NCI-H524 treated with DMSO at 0.1 percent for 48 hours (cell line): ENCODE data around the gene DCAF5.

ENCODE experiments used
- DNase-seq: peaks from one replicate; lab custom pipeline; 2025; lab: John Stamatoyannopoulos, UW

DCAF5 gene

DNA sequence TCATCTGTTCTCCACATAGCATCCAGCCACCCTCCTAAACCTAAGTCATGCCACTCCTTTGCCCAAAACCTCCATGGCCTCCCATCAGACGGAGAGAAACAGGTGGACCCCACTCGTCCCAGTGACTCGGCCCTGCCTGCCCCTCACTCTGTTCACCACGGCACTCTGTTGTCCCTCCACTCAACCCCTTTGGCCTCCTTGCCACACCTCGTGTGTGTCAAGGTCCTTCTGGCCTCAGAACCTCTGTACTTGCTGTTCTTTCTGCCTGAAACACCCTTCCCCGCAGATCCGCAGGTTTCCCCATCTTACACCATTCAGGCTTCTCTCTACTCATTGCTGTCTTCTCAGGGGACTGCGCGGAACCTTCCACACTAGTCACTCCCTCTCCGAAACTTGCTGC, 149.3 kb downstream of the DCAF5 start:
- no peak for DNase-seq

- no peak for DNase-seq
Observed at GRCh38 chr14:69002069-69002468, 150.8 kb downstream of the DCAF5 start.

- DNase-seq: no peak
Observed at GRCh38 chr14:69001375-69001774, 151.5 kb downstream of the DCAF5 start.
